Measurements from ENCODE around the gene CIB2. TPM values are rescaled to one million over a fixed set of nuclear protein-coding genes. Genes with fewer than 3 reads are reported as not detected.
A peak's percentile ranks its signal among the peaks of the same experiment; 100 is the strongest.

CIB2 gene
- total RNA-seq, 1 donor from 2014 or later: 2.2 TPM

GRCh38 chr15:78146425-78147154 lies 15.3 kb upstream of the CIB2 start:
- Mint-ChIP-seq H3K9me3 (no peaks in the 10 kb centered on the region), H3K4me3 (ENCODE audit: low read depth) (no peak overlapping the region), H3K27ac (no peak overlapping the region), H3K27me3 (ENCODE audit: low read depth) (no peaks in the 10 kb centered on the region), H3K36me3 (ENCODE audit: low read depth) (peaks cover 9% of the 10 kb centered on the region), H3K4me1 (ENCODE audit: low read depth) (peaks cover 31% of the 10 kb centered on the region)
- DNase-seq (ENCODE audit: low spot score): no peak
- intact Hi-C loops (cut with micrococcal nuclease): no loop called here

DNA sequence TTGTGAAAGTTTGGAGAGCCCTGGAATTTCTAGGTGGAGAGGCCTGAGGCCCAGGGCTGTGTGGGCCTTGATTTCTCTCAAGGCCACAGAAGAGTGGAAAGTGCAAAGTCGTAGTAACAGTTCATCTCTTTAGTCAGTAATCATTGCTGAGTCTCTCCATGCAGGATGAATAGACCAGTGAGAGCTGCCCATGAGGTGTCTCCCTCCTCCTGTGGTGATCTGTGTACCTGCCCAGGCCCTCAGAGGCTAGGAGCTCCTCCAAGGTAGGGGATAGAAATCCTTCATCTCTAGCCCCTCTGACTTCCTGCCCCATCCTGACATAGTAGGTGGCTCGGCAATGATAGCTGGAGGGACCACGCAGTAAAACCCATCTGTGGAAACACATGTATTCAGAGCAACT lies 11.1 kb upstream of the CIB2 start:
- H3K4me1 Mint-ChIP-seq (ENCODE audit: low read depth): peaks cover 8% of the 10 kb centered on the region
- intact Hi-C loops (cut with micrococcal nuclease): no loop called here
- no peaks in the 10 kb centered on the region for H3K9me3 Mint-ChIP-seq
- no peak for DNase-seq (ENCODE audit: low spot score)
- H3K27ac Mint-ChIP-seq: no peak overlapping the region
- H3K4me3 Mint-ChIP-seq (ENCODE audit: low read depth): no peak overlapping the region
- H3K36me3 Mint-ChIP-seq (ENCODE audit: low read depth): no peaks in the 10 kb centered on the region
- no peaks in the 10 kb centered on the region for H3K27me3 Mint-ChIP-seq (ENCODE audit: low read depth)

GRCh38 chr15:78140292-78140691 lies 9.0 kb upstream of the CIB2 start:
- no peak for DNase-seq (ENCODE audit: low spot score)
- intact Hi-C loops (cut with micrococcal nuclease): no loop called here
- no peaks in the 10 kb centered on the region for H3K27me3 Mint-ChIP-seq (ENCODE audit: low read depth)
- H3K9me3 Mint-ChIP-seq: no peaks in the 10 kb centered on the region
- no peak overlapping the region for H3K4me3 Mint-ChIP-seq (ENCODE audit: low read depth)
- H3K27ac Mint-ChIP-seq: no peak overlapping the region
- no peaks in the 10 kb centered on the region for H3K36me3 Mint-ChIP-seq (ENCODE audit: low read depth)
- no peaks in the 10 kb centered on the region for H3K4me1 Mint-ChIP-seq (ENCODE audit: low read depth)

GRCh38 chr15:78139578-78139977 lies 8.3 kb upstream of the CIB2 start:
- H3K4me1 Mint-ChIP-seq (ENCODE audit: low read depth): no peaks in the 10 kb centered on the region
- no peak for DNase-seq (ENCODE audit: low spot score)
- no peaks in the 10 kb centered on the region for H3K9me3 Mint-ChIP-seq
- H3K27ac Mint-ChIP-seq: no peak overlapping the region
- H3K27me3 Mint-ChIP-seq (ENCODE audit: low read depth): no peaks in the 10 kb centered on the region
- intact Hi-C loops (cut with micrococcal nuclease): no loop called here
- no peaks in the 10 kb centered on the region for H3K36me3 Mint-ChIP-seq (ENCODE audit: low read depth)
- H3K4me3 Mint-ChIP-seq (ENCODE audit: low read depth): no peak overlapping the region

- Mint-ChIP-seq H3K9me3 (no peaks in the 10 kb centered on the region), H3K4me3 (ENCODE audit: low read depth) (no peak overlapping the region), H3K4me1 (ENCODE audit: low read depth) (peaks cover 16% of the 10 kb centered on the region), H3K27ac (no peak overlapping the region), H3K27me3 (ENCODE audit: low read depth) (no peaks in the 10 kb centered on the region), H3K36me3 (ENCODE audit: low read depth) (no peaks in the 10 kb centered on the region)
- DNase-seq (ENCODE audit: low spot score): no peak
- intact Hi-C loops (cut with micrococcal nuclease): no loop called here
Observed at GRCh38 chr15:78133801-78134200, 2.6 kb upstream of the CIB2 start.

- H3K9me3 Mint-ChIP-seq: no peaks in the 10 kb centered on the region
- H3K27ac Mint-ChIP-seq: peak overlapping the region; percentile 40
- intact Hi-C loops (cut with micrococcal nuclease): loop anchor here (1.0 kb wide), 3 partner anchors 19 to 111 kb away; partner anchors contain the start of gene IDH3A
- no peaks in the 10 kb centered on the region for H3K27me3 Mint-ChIP-seq (ENCODE audit: low read depth)
- H3K4me1 Mint-ChIP-seq (ENCODE audit: low read depth): peaks cover 20% of the 10 kb centered on the region
- peak overlapping the region; percentile 77 for H3K4me3 Mint-ChIP-seq (ENCODE audit: low read depth)
- no peak for DNase-seq (ENCODE audit: low spot score)
- no peaks in the 10 kb centered on the region for H3K36me3 Mint-ChIP-seq (ENCODE audit: low read depth)
Observed at GRCh38 chr15:78130466-78131294, 565 bp downstream of the CIB2 start.

DNA sequence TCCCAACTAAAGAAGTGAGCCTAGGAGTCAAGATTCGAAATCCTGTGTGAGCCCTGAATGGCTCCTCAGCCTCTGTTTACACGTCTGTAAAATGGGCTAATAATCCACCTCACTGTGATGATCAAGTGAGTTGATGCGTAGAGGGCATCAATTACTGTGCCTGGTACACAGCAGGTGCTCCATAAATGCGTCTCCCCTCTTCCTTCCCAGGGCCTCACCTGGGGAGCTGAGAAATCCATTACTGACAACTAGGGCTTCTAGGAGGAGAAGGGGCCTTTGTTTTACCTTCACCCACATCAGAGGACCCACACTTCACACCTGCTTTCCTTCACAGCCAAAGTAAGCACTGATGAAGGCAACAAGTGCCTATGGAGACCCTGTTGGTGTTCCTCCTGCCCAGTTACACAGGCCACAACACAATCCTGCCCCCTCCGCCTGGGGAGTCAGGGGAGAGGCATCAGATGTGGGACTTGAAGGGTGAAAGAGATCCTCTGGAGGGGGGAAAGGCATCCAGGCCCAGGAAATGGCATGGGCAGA lies 1.4 kb downstream of the CIB2 start:
- Mint-ChIP-seq H3K27me3 (ENCODE audit: low read depth) (no peaks in the 10 kb centered on the region), H3K9me3 (no peaks in the 10 kb centered on the region), H3K4me3 (ENCODE audit: low read depth) (peak overlapping the region; percentile 77), H3K4me1 (ENCODE audit: low read depth) (peaks cover 20% of the 10 kb centered on the region), H3K36me3 (ENCODE audit: low read depth) (no peaks in the 10 kb centered on the region), H3K27ac (peak overlapping the region; percentile 26)
- DNase-seq (ENCODE audit: low spot score): no peak
- intact Hi-C loops (cut with micrococcal nuclease): no loop called here

DNA sequence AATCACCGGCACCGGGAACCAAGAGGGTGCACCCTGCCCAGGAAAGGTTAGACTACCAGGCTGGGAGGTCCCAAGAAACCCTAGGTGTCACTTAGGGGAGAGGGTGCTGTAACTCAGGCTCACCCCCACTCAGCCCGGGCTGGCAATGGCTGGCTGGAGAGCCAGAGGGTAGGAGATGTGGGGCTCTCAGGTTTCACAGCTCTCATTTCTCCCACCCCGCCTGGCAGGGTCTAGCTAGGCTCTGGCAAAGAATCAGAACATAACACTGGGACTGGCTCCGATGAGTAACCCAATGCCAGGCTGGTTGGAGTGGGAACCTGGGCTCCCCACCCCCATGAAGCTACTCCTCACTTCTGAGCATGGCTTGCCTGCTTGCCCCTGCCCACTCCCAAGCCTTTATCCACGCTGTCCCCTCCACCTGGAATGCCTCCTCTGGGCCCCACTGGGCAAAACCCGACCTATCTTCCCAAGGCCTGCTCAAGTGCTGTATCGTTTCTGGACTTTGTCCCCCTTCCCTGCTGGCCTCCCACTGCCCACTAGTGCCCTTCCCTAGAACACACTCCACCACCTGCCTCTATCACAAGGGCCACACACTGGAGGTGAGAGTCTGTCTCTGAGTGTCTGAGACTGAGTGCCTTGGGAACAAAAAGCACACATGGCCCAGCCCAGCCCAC lies 2.0 kb downstream of the CIB2 start:
- no peaks in the 10 kb centered on the region for H3K9me3 Mint-ChIP-seq
- H3K27me3 Mint-ChIP-seq (ENCODE audit: low read depth): no peaks in the 10 kb centered on the region
- no peaks in the 10 kb centered on the region for H3K36me3 Mint-ChIP-seq (ENCODE audit: low read depth)
- H3K4me3 Mint-ChIP-seq (ENCODE audit: low read depth): no peak overlapping the region
- H3K27ac Mint-ChIP-seq: no peak overlapping the region
- intact Hi-C loops (cut with micrococcal nuclease): no loop called here
- DNase-seq (ENCODE audit: low spot score): no peak
- H3K4me1 Mint-ChIP-seq (ENCODE audit: low read depth): peaks cover 20% of the 10 kb centered on the region

- H3K36me3 Mint-ChIP-seq (ENCODE audit: low read depth): no peaks in the 10 kb centered on the region
- no peak for DNase-seq (ENCODE audit: low spot score)
- H3K9me3 Mint-ChIP-seq: no peaks in the 10 kb centered on the region
- intact Hi-C loops (cut with micrococcal nuclease): no loop called here
- no peaks in the 10 kb centered on the region for H3K27me3 Mint-ChIP-seq (ENCODE audit: low read depth)
- H3K27ac Mint-ChIP-seq: peak overlapping the region; percentile 23
- H3K4me3 Mint-ChIP-seq (ENCODE audit: low read depth): no peak overlapping the region
- H3K4me1 Mint-ChIP-seq (ENCODE audit: low read depth): peaks cover 14% of the 10 kb centered on the region
Observed at GRCh38 chr15:78127882-78128281, 3.4 kb downstream of the CIB2 start.

DNA sequence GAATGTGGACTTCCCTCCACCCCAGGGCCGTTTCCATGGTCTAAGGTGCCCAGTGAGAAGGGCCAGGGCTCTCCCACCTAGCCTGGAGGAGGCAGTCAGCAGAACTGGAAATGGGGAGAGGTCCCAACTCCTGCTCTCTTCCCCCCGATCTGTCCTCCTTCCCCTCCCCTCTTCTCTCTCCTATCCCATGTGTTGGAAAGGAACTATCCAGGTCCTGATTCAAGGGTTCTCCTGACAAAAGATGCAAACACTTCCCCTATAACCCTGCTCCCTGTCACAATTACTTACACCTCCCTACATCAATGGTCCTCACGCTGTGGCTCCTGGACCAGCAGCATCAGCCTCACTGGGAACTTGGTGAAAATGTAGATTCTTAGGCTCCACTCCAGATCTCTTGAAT lies 6.0 kb downstream of the CIB2 start:
- Mint-ChIP-seq H3K9me3 (no peaks in the 10 kb centered on the region), H3K4me3 (ENCODE audit: low read depth) (no peak overlapping the region), H3K27ac (no peak overlapping the region), H3K27me3 (ENCODE audit: low read depth) (no peaks in the 10 kb centered on the region), H3K36me3 (ENCODE audit: low read depth) (no peaks in the 10 kb centered on the region), H3K4me1 (ENCODE audit: low read depth) (peaks cover 4% of the 10 kb centered on the region)
- intact Hi-C loops (cut with micrococcal nuclease): no loop called here
- no peak for DNase-seq (ENCODE audit: low spot score)

DNA sequence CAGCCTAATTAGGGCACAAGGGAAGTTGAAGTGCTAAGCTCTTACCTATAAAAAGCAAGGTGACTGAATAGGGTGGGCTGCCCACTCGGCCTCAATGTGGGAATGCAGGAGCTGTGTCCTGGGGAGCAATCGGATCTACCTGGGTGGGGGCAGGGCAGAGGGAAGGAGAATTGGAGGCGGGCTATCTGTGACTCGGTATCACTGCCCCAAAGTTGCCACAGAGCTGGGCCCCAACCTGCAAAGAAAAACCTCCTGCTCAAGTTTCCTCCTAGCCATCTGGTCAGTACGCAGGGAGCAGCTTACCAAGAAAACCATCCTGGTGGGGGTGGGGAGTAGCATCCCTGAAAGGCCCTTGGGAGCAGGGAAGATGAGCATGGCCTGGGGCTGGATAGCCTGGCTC lies 10.7 kb downstream of the CIB2 start:
- peaks cover 2% of the 10 kb centered on the region for H3K27me3 Mint-ChIP-seq (ENCODE audit: low read depth)
- intact Hi-C loops (cut with micrococcal nuclease): no loop called here
- H3K4me3 Mint-ChIP-seq (ENCODE audit: low read depth): no peak overlapping the region
- H3K36me3 Mint-ChIP-seq (ENCODE audit: low read depth): no peaks in the 10 kb centered on the region
- no peak overlapping the region for H3K27ac Mint-ChIP-seq
- H3K4me1 Mint-ChIP-seq (ENCODE audit: low read depth): peaks cover 2% of the 10 kb centered on the region
- no peak for DNase-seq (ENCODE audit: low spot score)
- no peaks in the 10 kb centered on the region for H3K9me3 Mint-ChIP-seq

DNA sequence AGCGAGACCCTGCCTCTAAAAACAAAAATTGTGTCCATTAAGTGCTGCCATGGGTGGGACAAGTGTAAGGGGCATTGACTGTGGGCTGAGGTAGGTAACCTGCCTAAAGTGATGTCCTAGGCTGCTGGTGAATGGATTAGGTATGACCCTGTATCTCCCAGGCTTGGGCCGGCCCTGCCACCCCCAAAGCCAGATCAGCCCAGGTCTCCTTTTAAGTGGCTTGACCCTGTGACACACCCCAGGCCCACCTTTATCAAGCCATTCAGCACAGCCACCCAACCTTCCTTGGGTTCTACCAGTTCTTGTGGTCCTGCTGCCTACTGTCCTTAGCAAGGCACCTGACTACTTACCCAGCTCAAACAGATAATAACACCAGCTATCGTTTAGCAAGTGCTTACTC lies 18.7 kb downstream of the CIB2 start:
- no peak overlapping the region for H3K27ac Mint-ChIP-seq
- H3K4me1 Mint-ChIP-seq (ENCODE audit: low read depth): peaks cover 16% of the 10 kb centered on the region
- DNase-seq (ENCODE audit: low spot score): no peak
- no peaks in the 10 kb centered on the region for H3K27me3 Mint-ChIP-seq (ENCODE audit: low read depth)
- H3K9me3 Mint-ChIP-seq: no peaks in the 10 kb centered on the region
- intact Hi-C loops (cut with micrococcal nuclease): loop anchor here (2.0 kb wide), 1 partner anchor 36 kb away; the partner anchor contains the start of gene IDH3A
- no peaks in the 10 kb centered on the region for H3K36me3 Mint-ChIP-seq (ENCODE audit: low read depth)
- no peak overlapping the region for H3K4me3 Mint-ChIP-seq (ENCODE audit: low read depth)

Measured in activated T-helper 2 cell treated with anti-CD3 and anti-CD28 coated beads, Interferon-gamma antibody, Interleukin-2, Interleukin-4, amounts not matched to agents 10 μg/mL and 5 μg/mL and 100 μg/mL, durations not matched to agents 14 hours and 24 hours and 36 hours (primary cell).